Skin epidermis (tissue), 12 donors: ENCODE results near the gene XPC.

ENCODE experiments used
- H3K27ac ChIP-seq, 21 experiments: fragments of 200-600 bp; sonication (generic) in 11 of 21; one replicate each; pipeline ENCODE4 v1.5.0; 2020; ENCODE audit warnings: mild to moderate bottlenecking in 3 of 21, inconsistent platforms in 2 of 21, moderate library complexity in 2 of 21
- H3K4me3 ChIP-seq, 7 experiments: fragments of 200-600 bp; sonication (generic) in 2 of 7; one replicate each; pipeline ENCODE4 v1.5.0; 2020; ENCODE audit warnings: inconsistent platforms in 2 of 7, mild to moderate bottlenecking in 2 of 7, moderate library complexity in 1 of 7

The XPC gene

DNA sequence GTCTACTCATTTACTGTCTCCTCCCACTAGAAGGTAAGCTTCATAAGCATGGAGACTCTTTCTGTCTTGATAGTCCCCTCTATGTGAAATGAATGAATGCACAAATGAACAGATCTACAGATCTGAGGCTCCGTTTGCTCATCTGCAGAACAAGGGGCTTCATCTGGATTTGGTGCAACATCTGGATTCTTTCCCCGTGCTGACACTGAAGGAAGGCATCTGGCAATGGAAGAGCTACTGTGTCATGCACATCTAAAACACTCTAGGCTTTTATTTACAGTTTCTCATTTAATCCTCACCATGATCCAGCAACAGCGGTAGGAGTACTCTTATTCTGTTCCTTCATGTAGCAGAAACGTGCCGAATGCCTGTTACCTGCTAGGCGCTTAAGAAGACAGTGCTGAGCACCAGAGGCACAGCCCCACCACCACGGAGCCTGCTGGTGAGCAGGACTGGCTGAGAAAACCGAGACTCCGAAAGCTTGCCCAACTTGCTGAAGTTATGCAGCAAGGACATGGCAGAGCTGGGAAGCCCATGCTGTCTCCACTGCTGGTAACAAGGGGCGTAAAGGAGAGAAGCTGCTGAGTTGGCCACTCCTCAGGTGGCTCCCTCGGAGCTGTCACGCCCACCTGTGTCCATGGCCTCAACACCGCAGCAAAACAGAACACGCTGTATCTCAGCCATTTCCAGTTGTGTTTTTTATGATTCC, 31.3 kb upstream of the XPC start:
- peak overlapping the region in 3 of 21 experiments; percentile 19 to 56 (median 37) for H3K27ac ChIP-seq
- H3K4me3 ChIP-seq, result no peak overlapping the region

DNA sequence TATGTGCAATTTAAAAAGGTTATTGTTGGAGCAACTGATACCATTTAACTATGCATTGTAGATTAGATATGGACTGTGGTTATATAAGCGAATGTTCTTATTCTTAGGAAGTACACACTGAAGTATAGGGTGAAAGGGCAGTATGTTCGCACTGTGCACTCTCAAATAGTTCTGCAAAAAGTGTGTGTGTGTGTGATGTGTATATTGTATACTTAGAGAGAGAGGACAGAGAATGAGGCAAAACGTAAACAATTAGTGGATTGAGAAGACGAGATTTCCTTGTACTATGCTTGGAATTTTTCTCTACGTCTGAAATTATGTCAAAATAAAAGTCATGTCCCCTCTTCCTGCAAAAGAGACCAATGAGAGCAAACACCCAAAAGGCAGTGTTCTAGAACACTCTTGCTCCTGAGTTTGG, 30.6 kb upstream of the XPC start:
- H3K4me3 ChIP-seq, result no peak overlapping the region
- peak overlapping the region in 1 of 21 experiments; percentile 37 for H3K27ac ChIP-seq

DNA sequence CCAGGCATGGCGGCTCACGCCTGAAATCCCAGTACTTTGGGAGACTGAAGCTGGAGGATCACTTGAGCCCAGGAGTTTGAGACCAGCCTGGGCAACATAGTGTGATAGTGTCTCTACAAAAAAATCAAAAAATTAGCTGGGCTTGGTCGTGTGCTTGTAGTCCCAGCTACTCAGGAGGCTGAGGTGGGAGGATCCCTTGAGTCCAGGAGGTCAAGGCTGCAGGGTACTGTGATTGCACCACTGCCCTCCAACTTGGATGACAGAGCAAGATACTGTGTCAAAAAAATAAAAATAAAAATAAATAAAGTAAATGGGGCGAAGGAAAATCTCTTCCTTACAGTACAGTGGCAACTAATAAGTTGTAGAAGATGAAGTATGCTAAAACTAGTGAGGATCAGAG, 29.8 kb upstream of the XPC start:
- no peak overlapping the region for H3K4me3 ChIP-seq
- no peak overlapping the region for H3K27ac ChIP-seq

DNA sequence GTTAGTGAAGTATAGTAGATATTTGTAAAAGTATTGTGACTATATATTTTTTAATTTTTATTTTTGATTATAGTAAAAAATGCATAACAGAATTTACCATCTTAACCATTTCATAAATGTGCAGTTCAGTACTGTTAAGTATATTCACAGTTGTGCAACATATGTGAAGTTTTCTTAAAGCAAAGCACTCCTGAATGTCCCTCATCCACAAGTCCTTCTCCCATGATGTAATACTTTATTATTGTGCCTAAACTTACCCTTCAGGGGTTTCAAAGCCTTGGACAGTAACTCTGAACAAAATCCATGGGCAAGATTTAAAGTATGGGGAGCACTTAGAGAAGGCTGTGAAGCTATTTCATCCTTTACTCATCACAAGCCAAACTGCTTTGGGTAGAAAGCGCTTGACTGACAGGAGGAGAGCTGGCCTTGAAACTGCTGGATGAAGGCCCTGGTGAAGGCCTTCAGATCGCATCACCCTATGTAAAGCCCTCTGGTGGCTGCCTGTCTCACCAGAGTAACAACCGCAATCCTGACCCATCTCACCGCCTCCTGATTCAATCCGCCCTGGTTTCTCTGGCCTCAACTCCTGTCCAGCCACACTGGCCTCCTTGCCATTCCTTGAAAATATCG, 28.3 kb upstream of the XPC start:
- Histone ChIP-seq H3K27ac (no peak overlapping the region), H3K4me3 (no peak overlapping the region)

DNA sequence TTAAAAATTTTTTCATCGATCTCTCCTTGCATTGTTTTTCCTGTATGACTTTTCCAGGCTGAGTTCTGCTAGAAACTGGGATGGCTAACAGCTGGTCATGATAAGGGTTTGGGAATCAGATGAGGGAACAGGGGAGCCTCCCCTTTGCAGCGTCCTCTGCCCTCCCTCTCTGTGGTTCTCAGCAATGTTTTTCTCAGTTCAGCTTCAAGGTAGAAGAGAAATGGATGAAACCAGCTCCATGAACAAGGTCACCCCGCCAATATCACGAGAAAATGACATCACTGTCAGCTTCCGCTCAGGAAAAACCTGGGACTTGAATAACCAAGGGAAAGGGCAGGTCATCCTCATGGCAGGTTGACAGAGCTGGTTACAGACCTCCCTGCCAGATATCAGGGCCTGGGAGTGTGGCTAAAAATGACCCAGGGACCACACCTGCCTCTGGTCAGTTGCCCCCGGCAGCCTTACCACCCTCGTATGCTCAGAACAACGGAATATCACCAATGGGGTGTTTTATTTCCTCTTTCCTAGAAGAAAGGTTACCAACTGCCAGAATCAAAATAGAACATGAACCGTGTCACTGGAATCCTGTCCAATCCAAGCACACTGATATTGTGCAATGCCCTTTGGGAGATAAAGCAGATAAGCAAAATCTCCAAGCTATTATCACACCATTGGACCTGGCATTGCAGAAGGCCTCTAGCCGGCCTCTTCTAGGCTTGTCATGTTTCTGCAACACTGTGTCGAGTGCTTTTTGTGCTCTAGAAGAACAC, 26.3 kb upstream of the XPC start:
- Histone ChIP-seq H3K4me3 (no peak overlapping the region), H3K27ac (peak overlapping the region in 3 of 21 experiments; percentile 31 to 43 (median 33))

DNA sequence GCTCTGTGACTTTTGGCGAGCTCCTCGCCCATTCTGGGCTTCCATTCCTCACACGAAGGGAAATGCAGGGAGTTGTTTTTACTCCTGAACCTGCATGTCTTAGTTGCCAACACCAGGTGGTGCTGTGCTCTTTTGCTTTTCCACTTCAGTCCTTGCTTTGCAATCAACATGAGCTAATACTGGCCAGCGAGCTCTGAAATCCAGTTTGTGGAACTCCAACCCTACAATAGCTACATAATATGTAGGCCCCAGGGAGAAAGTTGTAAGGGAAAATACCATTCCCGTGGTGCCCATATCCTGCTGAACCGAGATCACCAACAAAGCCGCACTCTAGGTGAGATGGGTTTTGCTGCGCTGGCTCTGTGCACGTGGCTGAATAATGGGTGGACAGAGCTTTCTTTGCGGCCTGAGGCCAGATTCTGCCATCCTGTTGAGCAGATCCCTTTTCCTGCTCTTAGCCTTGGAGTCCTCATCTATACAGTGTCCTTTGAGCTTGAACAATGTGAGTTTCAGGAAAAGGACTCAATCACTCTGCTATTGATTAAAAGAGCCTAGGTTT, 25.2 kb upstream of the XPC start:
- H3K4me3 ChIP-seq, result no peak overlapping the region
- peak overlapping the region in 2 of 21 experiments; percentile 43 to 49 for H3K27ac ChIP-seq

DNA sequence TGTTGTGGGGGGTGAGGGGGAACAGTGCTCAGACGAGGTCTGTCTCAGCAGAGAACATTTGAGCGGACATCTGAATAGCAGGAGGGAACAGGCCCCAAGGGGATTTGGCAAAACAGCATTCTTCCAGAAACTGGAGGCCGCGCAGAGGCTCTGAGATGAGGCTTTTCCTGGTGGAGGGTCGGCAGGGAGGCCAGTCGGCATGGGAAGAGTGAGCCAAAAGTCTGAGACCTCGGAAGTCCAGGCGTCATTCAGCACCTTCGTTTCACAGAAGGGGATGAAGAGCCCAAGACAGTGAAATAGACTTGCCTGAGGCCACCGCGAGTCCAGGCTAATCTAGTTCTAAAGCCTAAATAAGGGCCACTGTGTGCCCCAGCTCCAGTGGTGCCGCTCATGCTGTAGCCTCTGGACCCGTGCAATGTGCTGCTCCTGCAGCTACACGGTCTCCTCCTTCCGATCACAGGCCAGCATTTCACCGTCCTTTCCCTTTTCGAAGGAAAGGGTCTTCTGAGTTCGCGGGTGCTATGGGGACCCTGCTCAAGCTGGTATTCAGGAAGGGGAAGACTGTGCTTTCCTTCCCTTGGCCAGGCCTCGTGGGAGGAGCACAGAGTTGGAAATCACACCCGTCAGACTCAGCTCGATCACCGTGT, 24.6 kb upstream of the XPC start:
- Histone ChIP-seq H3K27ac (peak overlapping the region in 3 of 21 experiments; percentile 8 to 49 (median 14)), H3K4me3 (no peak overlapping the region)

DNA sequence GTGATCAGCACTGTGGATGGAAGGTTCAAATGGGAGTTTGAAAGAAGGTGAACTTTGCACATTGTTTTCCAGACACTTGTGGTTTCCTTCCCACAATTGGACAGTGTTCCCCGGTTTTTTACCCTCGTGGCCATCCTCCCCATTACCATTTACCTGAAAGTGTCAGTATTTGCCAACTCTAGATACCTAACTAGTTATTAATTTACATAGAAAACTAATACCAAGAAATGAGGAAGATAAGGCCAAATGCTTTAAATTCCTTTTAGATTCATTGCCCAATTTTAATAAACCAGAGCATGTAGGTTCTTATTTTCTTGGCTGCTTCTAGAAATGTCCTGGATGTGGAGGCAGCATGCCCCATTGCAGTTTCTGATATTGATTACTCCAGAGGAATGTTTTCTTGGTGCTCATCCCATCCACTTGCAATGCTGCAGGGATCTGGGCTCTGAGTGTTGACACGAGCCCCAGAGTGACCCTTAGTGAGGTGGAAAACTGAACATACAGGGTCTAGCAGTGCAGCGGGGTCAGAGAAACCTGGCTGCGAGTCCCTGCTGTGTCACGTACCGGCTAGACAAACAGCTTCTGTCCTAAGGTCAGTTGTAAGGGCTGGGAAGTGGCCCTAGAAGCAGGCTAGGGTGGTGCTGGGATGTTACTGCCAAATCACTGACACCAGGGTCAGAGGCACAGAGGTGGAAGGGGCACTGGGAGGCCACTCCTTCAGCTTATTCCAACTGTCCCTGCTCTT, 23.7 kb upstream of the XPC start:
- no peak overlapping the region for H3K4me3 ChIP-seq
- peak overlapping the region in 4 of 21 experiments; percentile 14 to 29 (median 19) for H3K27ac ChIP-seq

DNA sequence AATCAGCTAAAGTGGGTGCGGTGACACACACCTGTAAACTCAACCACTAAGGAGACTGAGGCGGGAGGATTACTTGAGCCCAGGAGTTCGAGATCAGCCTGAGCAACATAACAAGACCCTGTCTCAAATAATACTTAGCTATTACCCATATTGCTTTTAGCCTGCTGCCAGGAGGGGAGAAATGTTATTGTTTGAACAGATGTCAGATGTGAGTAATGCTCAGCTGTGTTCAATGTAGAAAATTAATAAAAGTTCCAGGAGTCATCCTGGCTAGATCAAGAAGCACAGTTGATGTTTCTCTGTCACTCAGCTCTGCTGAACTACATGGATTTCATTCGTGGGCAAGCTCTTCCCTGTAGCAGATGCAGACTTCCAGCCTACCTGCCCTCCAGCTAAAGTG, 22.4 kb upstream of the XPC start:
- peak overlapping the region in 7 of 21 experiments; percentile 10 to 51 (median 29) for H3K27ac ChIP-seq
- H3K4me3 ChIP-seq, result no peak overlapping the region

DNA sequence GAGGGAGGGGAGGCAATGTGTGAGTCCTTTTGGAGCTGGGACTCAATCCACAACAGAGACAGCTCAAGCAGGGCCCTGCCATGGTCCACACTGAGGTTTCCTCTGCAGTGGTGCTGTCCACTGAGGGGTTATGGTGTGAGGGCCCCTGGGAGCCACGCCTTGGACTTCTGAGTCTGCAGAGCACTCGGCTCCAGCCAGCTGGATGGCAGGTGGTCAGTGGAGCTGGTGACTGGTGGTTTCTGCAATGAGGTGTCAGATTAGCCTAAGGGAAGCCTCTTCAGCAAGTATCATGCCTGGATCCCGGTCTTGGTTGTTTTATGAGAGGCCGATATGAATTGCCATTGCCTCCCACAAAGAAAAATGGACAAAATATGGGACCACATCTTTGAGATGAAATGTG, 21.9 kb upstream of the XPC start:
- H3K4me3 ChIP-seq, result no peak overlapping the region
- peak overlapping the region in 7 of 21 experiments; percentile 25 to 61 (median 37) for H3K27ac ChIP-seq

DNA sequence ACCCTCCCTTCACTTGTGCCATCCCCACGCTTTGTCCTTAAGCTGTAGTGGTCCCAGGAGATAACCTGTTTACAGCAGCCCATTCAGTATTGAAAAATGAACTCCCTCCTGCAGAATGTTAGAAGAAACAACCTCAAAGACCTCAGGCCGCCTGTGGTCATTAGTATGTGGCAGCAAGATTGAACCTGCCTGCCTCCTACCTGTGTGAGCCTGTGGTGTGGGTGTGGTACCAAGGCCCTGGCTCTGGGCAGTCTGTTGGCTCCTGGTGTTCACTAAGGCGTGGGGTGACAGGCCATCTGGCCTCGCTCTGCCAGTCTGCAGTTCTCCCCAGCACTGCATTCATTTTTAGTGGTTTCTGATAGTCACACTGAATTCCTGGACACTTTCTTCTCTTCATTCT, 21.2 kb upstream of the XPC start:
- Histone ChIP-seq H3K27ac (peak overlapping the region in 7 of 21 experiments; percentile 6 to 61 (median 34)), H3K4me3 (no peak overlapping the region)

DNA sequence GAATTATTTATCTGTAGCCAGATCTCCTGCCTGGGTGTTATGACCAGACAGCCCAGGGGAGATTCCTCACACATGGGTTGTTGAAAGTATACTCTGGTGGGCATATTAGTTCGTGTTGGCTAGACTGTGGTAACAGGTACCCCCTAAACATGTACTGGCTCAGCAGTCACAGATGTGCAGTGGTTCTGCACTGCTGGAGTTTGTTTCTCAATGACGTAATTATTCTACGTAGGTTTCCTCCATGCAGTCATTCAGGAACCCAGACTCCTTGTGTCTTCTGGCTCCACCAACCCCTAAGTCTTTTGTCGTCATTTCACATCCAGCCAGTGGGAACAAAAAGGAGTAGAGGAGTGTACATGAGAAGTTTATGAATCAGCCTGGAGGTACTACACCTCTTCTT, 16.5 kb upstream of the XPC start:
- H3K4me3 ChIP-seq, result no peak overlapping the region
- no peak overlapping the region for H3K27ac ChIP-seq

DNA sequence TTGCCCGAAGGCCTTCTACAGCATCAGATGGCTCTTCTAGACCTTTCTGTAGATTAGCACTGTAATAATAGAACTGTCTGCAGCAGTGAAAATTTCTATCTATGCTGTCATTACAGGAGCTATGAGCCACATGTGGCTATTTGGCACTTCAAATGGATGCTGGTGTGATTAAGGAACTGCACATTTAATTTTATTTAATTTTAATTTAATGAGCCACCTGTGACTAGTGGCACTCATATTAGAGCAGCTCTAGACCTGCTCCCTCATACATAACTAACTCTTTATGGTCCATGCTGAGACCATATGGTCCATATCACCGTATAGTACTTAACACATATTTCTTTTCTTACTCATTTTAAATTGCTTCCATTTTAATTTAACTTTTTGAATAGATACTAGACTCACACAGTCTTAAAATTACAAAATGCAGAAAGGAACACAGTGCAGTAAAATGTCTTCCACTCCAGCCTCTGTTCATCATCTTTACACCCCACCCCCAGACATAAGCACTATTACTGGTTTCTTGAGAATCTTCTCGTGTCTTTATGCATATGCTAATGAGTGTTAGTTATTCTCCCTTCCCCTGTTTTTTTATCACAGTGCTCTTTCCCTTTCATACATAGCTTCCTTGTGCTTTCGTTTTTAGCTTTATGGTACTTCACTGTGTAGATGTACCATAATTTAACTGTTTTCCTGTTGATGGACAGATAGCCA, 9.8 kb upstream of the XPC start:
- Histone ChIP-seq H3K27ac (no peak overlapping the region), H3K4me3 (no peak overlapping the region)

DNA sequence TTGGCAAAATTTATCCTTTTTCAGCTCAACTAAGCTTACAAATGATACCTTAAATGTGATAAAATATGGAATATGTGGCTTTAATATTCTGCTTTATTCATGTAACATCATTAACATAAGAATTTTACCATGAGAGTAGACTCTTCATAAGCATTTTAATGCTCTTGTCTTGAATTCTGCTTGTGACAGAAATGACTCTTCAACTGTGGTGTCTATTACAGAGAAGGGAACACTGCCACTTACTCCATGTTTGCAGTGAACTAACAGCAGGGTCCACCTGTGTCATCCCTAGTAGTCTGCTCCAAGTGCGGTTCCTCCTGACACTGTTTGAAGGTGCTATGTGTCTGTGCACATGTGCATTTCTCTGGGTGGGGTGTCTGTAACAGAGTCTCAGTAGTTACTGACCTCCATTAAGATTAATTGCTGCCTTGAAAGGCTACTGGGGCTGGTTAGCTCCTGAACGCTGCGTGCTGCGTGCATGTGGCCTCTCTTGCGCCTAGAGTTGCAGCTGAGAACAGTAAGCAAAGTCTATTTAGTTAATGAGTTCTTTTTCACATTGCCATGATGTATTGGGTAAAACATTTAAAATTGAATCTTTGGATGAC, 8.6 kb upstream of the XPC start:
- Histone ChIP-seq H3K27ac (no peak overlapping the region), H3K4me3 (no peak overlapping the region)

DNA sequence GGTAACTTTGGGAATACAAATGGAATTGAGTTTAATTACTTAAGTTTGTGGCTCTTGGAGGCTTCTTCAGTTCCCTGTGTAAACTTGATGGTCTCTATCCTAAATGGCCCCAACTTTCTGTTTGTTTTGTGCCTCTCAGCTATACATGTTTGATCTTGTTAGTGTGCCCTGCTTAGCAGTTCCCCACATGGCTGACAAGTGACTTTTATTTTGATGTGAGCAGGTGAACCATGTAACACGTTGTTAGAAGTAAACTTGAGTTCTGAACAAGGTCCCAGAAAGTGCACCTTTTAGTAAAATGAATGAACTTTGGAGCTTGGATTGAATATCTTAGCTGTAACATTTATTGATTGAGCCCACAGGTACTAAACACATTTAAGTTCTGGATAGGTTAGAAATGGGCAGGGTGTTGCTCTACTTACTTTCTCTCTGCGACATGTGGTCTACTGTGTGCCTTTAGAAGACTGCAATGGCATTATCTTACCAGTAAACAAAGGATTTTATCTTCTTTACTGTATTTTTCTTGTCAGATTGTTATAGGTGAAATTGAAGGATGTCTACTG, 4.7 kb upstream of the XPC start:
- H3K27ac ChIP-seq, result peak overlapping the region in 1 of 21 experiments; percentile 4
- no peak overlapping the region for H3K4me3 ChIP-seq

DNA sequence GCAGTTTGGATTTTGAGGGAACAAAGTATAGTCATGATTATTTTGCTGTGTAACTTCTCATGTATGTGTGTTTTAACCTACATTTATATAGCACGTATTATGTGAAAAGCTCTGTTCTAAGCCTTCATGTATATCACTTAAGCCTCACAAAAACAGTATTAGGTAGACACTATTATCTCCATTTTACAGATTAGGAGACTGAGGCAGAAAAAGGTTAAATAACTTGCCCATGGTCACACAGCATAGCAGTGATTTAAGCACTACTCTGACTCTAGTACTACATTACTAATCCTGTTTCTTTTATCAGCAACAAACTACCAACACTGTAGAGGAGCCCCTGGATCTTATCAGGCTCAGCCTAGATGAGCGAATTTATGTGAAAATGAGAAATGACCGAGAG, 2.9 kb upstream of the XPC start:
- Histone ChIP-seq H3K27ac (peak overlapping the region in 1 of 21 experiments; percentile 10), H3K4me3 (no peak overlapping the region)

DNA sequence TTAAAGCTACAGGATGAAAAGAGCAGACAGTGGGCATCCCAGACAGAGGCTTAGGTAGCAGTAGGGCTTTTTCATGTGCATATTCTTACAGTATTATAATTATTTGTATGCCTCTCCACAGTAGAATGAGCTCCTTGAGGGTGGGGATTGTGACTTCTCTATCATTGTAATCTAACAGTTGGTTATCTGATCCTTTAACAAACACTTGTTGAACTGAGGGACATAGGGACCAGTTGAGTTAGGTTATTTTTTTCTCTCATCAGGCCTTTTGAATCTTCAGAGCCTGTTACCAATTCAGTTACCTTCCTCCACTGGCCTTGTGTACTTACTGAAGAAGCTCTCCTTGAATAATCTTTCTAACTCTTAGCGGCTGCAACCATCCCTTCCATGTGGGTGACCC, 1.4 kb upstream of the XPC start:
- Histone ChIP-seq H3K4me3 (peak overlapping the region in 1 of 7 experiments; percentile 72), H3K27ac (no peak overlapping the region)

DNA sequence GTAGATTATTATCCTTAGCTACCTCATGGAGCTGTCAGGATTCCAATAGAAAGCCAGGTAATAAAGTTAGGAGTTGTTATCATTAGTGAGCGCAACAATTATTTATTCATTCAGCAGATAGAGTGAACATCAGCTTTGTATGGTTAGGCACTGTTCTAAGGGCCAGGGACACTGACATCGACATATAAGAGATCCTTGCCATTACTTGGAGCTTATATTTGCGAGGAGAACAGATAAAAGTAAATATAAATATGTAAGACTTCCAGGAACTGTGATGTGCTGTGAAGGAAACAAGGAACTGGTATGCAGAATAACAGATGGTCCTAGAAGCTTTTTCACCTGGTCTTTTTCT, 689 bp upstream of the XPC start:
- H3K27ac ChIP-seq, result peak overlapping the region in 20 of 21 experiments; percentile 59 to 100 (median 93)
- peak overlapping the region; percentile 70 to 85 (median 76) for H3K4me3 ChIP-seq
